Ecto neural progenitor cell (in vitro differentiated cells): Measurements from ENCODE around the gene WDR64.

Experiments
- DNase-seq: peaks from one replicate; pipeline ENCODE4 v3.0.0-alpha.2; 2018; ENCODE audit warnings: low spot score

The WDR64 gene

GRCh38 chr1:241631674-241632073 is 20.4 kb upstream of the WDR64 start:
- no peak for DNase-seq

GRCh38 chr1:241632987-241633386 is 19.1 kb upstream of the WDR64 start:
- no peak for DNase-seq

GRCh38 chr1:241635556-241636152 is 16.4 kb upstream of the WDR64 start:
- no peak for DNase-seq

- no peak for DNase-seq
These were observed 15.8 kb upstream of the WDR64 start for GRCh38 chr1:241636291-241636690.

- DNase-seq: no peak
These were observed 15.0 kb upstream of the WDR64 start for GRCh38 chr1:241637046-241637590.

- DNase-seq: no peak
These were observed 14.5 kb upstream of the WDR64 start for GRCh38 chr1:241637604-241638003.

- no peak for DNase-seq
These were observed 13.9 kb upstream of the WDR64 start for GRCh38 chr1:241638099-241638682.

- DNase-seq: no peak
These were observed 13.0 kb upstream of the WDR64 start for GRCh38 chr1:241638909-241639622.

- no peak for DNase-seq
These were observed 12.4 kb upstream of the WDR64 start for GRCh38 chr1:241639623-241640148.

- DNase-seq: peak; percentile 95
These were observed 11.8 kb upstream of the WDR64 start, which contains the start of the genes CHML and OPN3 for GRCh38 chr1:241640149-241640866. Gene CHML, minus strand, starts transcription at chr1:241640369. Its CDS starts 4,603 bp downstream, at chr1:241635766. Gene OPN3, minus strand, starts transcription at chr1:241640369. Its CDS starts 115 bp downstream, at chr1:241640254.

- no peak for DNase-seq
These were observed 11.0 kb upstream of the WDR64 start for GRCh38 chr1:241640867-241641622.

GRCh38 chr1:241641773-241642592 is 10.1 kb upstream of the WDR64 start:
- no peak for DNase-seq

- no peak for DNase-seq
These were observed 9.5 kb upstream of the WDR64 start for GRCh38 chr1:241642593-241642944.

GRCh38 chr1:241644259-241644658 is 7.8 kb upstream of the WDR64 start:
- DNase-seq: no peak

- DNase-seq: no peak
These were observed 6.9 kb upstream of the WDR64 start for GRCh38 chr1:241645199-241645598.

- DNase-seq: no peak
These were observed 5.9 kb upstream of the WDR64 start for GRCh38 chr1:241646201-241646600.

GRCh38 chr1:241647658-241648057 is 4.4 kb upstream of the WDR64 start:
- no peak for DNase-seq

GRCh38 chr1:241648159-241648558 is 3.9 kb upstream of the WDR64 start:
- DNase-seq: no peak

- no peak for DNase-seq
These were observed 1.9 kb downstream of the WDR64 start for GRCh38 chr1:241654019-241654418.

- no peak for DNase-seq
These were observed 2.6 kb downstream of the WDR64 start for GRCh38 chr1:241654641-241655040.
